PFSK-1 (cell line): ENCODE measurements around the gene SKIC2.

Source experiments
- POLR2AphosphoS5 ChIP-seq: IDR thresholded peaks from 2 replicates; pipeline ENCODE4 v1.6.1; 2012; ENCODE audit warnings: low read depth, mild to moderate bottlenecking, control low read depth, low read length, moderate library complexity
- REST ChIP-seq, 2 experiments: IDR thresholded peaks; 2 replicates each; pipeline versions ENCODE4 v1.6.1 to v1.8.0; 2011 to 2012; ENCODE audit warnings: low read depth in 2 of 2, low read length in 2 of 2, control low read depth in 1 of 2, inconsistent platforms in 1 of 2, mild to moderate bottlenecking in 1 of 2, moderate library complexity in 1 of 2; ENCODE audit not compliant: insufficient read depth in 1 of 2
- SIN3A ChIP-seq: IDR thresholded peaks from 2 replicates; pipeline ENCODE4 v1.6.1; 2012; ENCODE audit warnings: mild to moderate bottlenecking, low read length, moderate library complexity, borderline replicate concordance; ENCODE audit not compliant: insufficient read depth

DNA sequence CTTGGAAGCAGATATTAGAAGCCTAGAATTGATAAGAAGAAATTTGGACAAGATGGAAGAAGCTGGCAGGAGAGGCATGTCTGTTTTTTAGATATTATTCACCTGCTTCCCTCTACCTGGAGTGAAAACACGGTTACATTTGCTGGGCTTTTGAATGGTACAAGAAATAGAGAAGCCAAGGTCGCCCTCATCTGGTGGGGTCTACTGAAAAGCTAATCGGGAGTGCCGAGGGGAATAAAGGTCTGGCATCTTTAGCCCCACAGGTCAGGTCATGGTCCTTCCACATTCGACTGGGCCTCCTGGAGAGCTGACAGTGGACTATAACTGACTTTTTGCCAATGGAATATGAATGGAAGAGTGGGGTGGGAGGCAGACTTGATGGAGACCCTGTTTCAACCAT lies 36.0 kb upstream of the SKIC2 start:
- TF ChIP-seq REST (IDR thresholded peaks at IDR 0.05; ENCODE audit: insufficient read depth in 1 of 2, low read depth in 2 of 2, low read length in 2 of 2), result no peak
- TF ChIP-seq POLR2AphosphoS5, result no peak
- TF ChIP-seq SIN3A, result no peak
